ENCODE measurements around the gene BCS1L.

BCS1L gene, protein sequence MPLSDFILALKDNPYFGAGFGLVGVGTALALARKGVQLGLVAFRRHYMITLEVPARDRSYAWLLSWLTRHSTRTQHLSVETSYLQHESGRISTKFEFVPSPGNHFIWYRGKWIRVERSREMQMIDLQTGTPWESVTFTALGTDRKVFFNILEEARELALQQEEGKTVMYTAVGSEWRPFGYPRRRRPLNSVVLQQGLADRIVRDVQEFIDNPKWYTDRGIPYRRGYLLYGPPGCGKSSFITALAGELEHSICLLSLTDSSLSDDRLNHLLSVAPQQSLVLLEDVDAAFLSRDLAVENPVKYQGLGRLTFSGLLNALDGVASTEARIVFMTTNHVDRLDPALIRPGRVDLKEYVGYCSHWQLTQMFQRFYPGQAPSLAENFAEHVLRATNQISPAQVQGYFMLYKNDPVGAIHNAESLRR

DNA sequence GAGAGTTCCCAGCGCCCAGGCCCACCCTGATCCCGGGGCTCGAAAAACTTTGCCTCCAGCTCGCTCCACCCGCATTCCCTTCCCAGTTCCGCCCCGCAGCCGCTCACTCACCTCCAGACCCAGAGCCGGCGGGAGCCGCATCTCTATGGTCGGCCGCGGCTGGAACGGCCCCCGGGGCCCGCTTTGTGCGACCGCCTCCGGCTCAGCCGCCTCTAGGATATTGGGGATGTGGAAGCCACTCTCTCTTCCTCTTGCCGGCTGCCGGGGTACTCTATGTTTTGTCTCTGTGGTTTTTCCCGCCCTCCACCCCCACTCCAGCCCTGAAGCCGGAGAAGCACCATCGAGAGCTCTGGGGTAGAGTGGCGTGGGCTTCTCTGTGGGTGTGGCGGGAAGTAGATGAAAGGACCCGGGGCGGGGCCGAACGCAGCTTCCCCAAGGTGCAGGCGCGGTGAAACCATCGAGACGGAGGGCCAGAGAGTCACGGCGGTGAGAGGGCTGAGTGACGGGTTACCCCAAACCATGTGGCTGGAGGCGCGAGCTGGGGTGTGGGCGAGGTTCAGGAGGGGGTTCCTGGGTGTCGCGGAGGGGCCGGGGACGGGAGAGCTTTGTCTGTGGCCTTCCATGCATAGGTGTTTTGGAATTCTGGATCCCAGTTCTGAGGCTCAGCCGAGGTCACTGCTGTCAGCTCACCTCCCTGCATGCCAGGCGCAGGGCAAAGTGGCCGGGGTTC, at the start of gene BCS1L, which contains the start of gene ZNF142:
BCS1L (plus strand) TSS at position 426 of the 730 bp plus-strand sequence. CDS start 1,305 bp downstream, outside the sequence.
ZNF142 (minus strand) TSS at position 366 of the 730 bp plus-strand sequence. CDS start 3,194 bp downstream, outside the sequence.
- peak; percentile 92 for DNase-seq

DNA sequence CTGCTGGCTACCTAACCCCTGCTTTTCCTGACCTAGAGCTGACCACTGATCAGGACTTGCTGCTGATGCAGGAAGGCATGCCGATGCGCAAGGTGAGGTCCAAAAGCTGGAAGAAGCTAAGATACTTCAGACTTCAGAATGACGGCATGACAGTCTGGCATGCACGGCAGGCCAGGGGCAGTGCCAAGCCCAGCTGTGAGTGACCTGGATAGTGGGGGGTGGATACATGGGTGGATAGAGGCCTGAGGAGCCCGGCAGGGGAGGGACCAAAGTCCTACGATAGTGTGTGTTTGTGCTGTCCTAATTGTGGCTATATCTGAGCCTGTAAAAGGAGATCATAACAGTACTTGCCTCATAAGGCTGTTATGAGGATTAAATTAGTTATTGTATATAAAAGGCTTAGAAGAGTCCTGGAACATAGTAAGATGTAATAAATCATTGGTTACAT, 43.6 kb upstream of the BCS1L start:
- DNase-seq: no peak

DNA sequence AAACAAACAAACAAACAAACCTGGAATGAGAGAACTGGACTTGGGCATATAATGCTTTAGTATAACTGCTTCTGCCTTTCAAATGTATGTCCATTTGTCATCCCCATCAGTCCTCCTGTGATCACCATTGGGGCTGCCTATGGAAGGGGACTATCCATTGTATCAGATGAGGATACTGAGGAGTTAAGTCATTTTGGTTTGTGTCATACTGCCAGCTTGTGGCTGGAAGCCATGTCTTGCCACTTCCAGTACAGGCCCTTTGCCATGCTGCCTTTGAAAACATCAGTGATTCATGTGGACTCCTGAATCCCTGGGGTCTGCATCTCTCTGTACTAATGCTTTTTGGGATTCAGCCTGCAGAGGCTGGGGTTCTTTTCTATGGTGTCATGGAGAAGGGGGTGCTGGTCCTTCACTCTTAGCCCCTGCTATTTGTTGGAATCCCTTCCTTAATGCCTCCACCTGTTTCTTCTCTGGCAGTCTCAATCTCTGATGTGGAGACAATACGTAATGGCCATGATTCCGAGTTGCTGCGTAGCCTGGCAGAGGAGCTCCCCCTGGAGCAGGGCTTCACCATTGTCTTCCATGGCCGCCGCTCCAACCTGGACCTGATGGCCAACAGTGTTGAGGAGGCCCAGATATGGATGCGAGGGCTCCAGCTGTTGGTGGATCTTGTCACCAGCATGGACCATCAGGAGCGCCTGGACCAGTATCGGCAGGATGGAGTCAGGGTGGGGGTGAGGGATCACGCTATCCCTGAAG, 41.2 kb upstream of the BCS1L start:
- DNase-seq: no peak

DNA sequence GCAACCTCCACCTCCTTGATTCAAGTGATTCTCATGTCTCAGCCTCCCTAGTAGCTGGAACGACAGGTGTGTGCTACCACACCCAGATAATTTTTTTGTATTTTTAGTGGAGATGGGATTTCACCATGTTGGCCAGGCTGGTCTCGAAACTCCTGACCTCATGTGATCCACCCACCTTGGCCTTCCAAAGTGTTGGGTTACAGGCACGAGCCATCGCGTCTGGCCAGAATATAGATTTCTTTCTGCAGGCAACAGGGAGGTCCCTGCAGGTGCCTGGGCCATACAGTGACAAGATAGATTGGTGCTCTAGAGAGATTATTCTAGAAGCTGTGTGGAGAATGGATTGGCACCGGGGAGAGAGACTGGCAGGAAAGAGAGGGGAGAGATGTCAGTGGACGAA, 38.5 kb upstream of the BCS1L start:
- DNase-seq: no peak

DNA sequence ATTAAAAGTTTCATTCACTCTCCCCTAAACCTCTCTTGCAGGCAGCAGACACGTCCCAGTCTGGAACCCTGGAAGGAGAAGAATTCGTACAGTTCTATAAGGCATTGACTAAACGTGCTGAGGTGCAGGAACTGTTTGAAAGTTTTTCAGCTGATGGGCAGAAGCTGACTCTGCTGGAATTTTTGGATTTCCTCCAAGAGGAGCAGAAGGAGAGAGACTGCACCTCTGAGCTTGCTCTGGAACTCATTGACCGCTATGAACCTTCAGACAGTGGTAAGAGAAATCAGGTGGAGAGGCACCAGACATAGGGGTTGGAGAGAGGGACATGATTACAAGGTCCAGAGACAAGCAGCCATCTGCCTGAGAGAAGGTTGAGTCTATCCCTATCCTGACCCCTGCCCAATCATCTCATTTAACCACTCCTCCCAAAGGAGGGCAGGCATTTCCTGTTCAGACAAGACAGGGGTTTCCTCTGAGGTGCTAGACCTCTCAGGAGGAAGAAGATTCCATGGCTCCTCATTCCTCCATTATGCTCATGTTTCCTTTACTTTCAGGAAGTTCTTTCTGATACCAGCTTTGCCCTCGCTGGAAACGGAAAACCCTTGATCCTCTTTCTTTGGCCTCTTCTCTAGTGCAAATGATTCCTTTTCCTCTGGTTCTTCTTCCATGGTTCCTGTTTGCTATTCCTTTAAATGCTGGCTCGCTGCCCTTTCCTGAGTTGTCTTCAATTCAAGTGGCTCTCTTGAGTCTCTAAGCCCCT, 36.7 kb upstream of the BCS1L start:
- no peak for DNase-seq

DNA sequence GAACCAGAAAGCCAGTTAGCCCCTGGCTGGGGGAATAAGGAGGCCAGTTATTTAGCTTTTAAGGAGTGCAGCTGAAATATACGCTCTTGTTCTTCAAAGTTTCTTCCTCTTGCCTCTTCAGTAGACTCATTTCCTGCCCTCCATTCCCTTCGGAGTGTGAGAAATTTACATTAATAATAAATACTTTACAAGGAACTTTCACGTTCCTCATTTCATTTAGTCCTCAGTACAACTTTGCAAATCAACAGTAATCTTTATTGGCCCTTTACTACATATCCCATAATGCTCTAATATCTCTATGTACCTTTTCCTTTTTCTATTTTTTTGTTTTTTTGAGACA, 36.1 kb upstream of the BCS1L start:
- DNase-seq: no peak

DNA sequence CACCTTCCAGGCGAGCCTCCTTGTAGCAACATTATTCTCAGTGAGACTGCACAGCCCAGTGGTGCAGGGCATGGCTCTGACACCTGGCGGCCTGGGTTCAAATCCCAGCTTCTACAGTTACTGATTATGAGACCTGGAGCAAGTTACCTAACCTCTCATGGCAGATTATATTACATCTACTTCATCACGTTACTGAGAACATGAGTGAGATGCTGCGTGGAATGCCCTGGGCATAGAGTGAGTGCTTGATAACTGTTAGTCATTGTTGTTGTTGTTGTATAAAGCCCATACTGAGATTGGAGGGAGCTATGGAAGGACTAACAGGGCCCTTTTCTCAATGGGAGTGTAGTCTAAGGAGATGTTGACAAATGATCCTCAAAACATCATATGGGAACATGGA, 33.1 kb upstream of the BCS1L start:
- DNase-seq: no peak

DNA sequence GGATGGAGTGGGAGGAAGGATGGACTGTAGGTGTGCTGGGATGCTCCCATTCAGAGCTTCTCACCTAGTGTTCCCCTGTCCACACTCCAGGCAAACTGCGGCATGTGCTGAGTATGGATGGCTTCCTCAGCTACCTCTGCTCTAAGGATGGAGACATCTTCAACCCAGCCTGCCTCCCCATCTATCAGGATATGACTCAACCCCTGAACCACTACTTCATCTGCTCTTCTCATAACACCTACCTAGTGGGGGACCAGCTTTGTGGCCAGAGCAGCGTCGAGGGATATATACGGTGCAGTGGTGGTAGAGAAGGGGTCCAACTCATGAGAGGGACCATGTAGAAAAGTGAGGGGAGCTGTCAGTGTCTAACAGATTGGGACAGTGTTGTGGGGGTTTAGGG, 31.5 kb upstream of the BCS1L start:
- no peak for DNase-seq

DNA sequence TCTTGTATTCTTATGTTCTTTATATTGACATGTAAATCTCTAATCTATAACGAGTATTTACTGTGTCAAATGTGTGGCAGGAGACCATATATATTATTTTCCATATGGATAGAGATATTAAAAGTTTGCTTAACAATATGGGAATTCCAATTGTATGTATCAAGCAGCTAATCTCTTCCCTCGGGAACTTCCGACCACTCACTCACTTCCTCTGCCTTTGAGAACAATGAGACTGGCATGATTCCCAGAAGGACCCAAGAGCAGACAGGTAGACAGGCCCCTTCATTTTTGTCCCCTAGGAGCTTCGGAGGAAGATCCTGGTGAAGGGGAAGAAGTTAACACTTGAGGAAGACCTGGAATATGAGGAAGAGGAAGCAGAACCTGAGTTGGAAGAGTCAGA, 27.6 kb upstream of the BCS1L start:
- no peak for DNase-seq

DNA sequence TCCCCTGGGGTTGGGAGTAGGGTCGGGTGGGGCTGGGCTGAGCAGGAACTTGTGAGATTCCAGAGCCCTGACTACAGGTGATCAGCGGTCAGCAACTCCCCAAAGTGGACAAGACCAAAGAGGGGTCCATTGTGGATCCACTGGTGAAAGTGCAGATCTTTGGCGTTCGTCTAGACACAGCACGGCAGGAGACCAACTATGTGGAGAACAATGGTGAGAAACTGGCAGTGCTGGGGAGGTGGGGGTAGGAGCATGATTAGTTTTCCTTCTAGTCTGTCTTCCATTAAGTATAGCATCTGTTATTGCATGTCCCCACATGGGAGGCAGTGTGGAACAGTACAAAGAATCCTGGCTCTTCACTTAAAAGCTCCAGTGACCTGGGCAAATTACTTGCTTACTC, 23.8 kb upstream of the BCS1L start:
- no peak for DNase-seq

DNA sequence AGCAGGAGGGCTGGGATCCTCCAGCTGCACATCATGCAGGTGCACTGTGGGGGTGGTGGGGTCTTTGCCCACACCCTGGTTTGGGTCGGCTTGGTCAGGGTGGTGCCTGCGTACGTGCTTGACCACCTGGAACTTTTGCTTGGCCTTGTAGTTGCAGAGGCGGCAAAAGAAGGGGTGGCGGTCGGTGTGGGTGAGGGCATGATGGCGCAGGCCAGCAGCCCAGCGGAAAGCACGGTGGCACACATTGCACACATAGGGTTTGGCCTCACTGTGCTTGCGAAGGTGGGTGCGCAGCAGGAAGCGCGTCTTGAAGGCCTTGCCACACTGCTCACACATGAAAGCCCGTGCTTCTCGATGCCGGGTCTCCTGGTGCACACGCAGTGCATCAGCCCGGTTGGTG, 21.1 kb upstream of the BCS1L start:
- no peak for DNase-seq

DNA sequence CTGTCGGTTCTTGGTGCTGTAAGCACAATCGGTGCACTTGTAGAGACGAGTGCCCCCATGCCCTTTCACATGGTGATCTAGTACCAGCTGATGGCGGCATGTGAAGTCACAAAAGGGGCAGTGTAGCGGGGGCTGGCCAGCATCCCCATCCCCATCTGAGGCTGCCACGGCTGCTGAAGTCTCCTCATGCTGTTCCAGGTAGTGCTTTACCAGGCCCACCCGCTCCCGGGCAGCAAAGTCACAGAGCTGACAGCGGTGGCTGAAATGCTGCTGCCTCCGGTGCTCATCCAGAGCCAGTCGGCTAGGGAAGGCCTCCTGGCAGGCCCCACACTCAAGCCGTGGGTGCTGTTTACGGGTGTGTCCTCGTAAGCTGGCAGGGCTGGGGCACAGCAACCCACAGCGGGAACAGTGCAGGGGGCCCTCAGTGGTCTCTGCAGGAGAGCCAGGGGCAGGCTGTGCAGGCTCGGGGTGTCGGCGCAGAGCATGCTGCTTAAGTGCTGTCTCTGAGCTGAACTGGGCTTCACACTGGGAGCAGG, 17.3 kb upstream of the BCS1L start:
- no peak for DNase-seq

DNA sequence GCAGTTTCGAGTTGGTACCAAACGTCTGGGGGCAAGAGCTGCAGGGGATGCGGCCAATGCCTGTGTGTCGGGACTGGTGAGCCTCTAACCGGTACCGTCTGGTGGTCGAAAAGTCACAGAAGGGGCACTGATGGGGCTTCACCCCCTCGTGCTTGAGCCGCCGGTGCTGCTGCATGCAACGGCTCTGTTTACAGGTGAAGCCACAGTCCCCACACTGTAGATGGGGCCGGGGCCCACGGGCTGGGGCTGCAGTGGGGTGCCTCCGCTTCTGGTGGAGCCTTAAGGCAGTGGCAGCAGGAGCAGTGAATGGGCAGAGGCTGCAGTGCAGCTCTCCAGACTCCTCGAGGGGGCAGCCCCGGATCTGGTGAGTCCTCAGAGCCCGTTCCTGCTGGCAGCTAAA, 16.7 kb upstream of the BCS1L start:
- DNase-seq: no peak

DNA sequence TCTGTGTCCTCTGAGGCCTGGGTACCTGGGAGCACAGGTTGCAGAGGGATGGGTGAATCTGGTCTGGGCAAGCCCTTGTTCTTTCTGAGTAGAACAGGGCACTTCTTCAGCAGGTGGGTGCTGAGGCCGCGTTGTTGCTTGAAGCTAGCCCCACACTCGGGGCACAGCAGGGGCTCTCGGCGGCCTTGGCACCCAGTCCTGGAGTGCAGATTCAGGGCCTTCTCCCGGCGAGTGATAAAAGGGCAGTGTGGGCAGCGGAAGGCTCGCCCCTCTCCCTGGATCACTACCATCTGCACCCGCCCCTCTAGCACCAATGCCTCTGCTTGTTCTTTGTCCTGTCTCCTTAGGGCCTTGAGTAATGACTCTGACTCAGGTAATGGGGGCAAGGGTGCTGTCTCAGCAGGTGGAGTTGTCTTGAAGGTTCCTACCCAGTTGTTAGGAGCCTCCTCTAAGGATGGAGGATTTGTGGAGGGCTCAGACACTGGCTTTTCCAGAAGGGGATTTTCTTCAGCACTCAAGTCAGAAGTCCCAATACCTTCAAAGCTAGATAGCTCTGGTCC, 15.7 kb upstream of the BCS1L start:
- DNase-seq: no peak

DNA sequence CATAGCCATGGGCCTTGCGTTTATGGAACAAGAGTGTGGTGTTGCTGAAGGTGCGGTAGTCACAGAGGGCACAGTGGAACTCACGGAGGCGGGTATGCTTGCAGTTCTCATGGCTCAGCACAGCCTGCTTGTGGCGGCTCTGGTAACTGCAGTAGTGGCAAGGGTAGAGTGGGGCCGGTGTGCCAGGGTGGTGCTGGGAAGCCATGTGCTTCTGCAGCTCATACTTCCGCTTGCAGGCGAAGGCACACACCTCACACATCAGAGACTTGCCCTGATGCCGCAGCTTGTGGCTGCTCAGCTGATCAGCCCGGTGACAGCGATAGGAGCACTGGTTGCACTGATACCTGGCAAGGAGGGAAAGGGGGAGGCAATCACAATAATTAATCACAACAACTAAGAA, 14.8 kb upstream of the BCS1L start:
- DNase-seq: no peak

DNA sequence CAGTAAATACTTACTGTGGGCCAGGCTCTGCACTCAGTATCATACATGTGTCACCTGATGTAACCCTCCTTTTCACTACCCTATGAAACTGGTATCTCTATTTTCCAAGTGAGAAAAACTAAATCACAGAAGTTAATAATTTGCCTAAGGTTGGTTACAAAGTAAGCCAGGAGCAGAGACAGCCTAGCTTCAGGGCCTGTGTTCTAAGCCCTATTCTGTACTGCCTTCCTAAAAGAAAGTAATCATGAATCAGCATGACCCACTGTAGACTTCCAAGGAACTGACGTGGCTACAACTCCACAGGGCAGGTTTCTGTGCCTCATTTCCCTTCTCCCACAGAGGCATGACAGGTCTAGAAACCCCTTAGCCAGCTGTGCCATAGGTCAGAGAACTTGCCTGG, 14.4 kb upstream of the BCS1L start:
- DNase-seq: no peak

DNA sequence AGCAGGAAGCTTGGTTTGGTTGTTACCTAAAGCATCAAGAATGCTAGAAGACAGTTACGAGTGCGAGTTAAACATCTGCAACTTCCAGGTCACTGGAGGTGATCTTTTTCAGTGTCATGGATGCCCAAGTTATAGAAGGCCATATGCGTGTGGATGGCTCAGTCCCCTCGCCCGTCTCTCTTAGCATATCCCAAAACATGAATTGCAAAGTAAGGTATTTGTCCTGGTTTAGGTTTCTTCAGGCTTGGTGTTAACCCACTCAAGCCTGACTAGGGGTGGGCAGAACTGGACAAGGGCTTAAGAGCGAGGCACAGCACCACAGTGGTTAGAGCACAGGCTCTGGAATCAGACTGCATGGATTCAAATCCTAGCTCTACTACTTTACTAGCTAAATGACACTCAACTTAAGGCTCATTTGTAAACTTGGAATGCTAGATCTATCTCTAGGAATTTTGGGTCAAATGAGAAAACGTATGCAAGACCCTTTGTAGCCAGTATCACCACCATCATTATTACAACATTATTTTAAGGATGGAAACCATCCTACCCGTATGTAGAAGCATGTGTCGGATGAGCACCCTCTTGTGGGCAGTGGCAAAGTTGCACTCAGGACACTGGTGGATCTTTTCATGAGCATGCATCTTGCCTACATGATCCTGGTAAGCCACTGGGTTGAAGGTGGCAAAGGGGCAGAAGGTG, 11.2 kb upstream of the BCS1L start:
- peak; percentile 37 for DNase-seq

DNA sequence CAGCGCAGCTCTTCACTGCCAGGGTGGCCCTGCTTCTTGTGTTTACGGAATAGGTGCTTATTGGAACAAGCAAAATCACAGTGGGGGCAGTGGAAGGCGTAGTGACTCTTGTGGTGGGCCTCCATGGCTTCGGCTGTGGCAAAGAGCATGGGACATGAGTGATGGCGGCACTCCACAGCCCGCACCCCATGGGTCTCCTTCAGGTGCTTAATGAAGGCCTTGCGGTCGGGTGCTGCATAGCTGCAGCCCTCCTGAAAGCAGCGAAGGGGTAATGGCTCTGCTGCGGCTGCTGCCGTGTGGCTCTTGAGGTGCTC, 10.7 kb upstream of the BCS1L start:
- no peak for DNase-seq

DNA sequence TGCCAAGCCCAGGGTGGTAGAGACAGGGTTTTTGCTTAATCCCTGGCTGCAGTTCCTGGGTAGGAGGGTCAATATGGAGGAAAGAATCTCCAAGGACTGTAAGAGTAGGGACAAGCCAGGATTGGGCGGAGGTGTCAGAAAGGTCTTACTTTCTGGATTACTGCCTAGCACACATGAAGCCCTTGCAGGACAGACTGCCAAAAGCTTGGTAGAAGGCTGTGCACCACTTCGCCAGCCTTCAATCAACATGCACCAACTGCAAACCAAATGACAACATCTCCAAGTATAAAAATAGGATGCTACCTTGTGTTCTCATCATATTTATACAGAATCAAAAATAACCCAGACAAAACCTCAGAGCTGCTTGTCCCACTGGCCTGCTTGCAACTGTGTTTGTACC, 3.7 kb upstream of the BCS1L start:
- no peak for DNase-seq

DNA sequence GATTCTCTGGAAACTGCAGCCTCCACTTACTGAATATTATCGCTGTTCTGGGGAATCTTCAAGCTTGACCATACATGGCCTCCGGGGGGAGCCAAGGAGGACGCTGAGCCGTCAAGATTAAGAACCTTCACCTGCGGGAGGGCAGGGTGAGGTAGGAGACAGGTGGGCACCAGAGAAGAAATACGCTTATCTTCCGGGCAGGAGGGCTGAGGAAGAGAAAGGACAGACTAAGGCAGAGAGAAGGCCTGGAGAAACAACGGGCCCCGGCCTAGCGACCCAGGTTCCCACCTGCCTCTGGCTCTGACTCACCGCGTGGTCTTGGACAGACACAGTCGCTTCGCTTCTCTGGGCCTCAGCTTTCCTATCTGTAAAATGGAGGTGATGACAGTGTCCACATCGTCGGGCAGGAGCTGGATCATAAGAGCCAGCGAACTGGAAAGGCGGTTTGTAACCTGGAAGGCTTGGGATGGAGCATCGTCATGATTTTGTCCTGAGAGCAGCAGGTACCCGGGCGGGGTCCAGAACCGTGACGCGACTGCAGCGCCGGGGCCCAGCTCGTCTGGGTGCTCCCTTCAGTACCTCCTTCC, 719 bp upstream of the BCS1L start:
- peak; percentile 36 for DNase-seq

DNA sequence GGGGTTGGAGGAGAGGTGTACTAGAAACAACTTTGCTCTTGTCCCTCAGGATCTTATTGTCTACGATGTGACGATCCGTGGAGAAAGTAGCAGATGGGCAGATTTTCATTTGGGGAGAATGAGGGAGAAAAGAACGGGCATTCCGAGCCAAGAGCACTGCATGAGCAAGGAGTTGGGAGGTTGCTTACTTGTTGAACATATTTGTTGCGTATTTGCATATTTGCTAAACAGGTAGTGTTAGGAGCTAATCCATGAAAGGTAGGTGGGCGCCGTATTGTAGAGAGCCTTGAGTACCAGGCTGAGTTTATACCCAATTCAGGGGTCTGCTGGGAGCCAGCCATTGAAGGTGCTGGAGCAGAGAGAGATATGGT, 490 bp downstream of the BCS1L start:
- DNase-seq: no peak

Data from activated gamma-delta T cell treated with Interleukin-2 at 50 U/mL for 16 hours (primary cell).